K562 (cell line): ENCODE results near the gene SHISAL2A. TPM values are rescaled to one million over a fixed set of nuclear protein-coding genes. Genes with fewer than 3 reads are reported as not detected.

Experiments used
- ATAC-seq: fragments of 200-7000 bp; cut with Tn5 transposase; 3 replicates; pipeline ENCODE4 v1.9.1; 2020; ENCODE audit warnings: moderate library complexity
- BruUV-seq: library from RNA; stranded (reverse); fragments of 400-500 nt; replicated peaks from 2 replicates; lab custom pipeline; 2021; lab: Mats Ljungman, UMichigan
- CTCF ChIA-PET: fragments of 300-600 bp; formaldehyde crosslinking; extraction: SDS; loops from one replicate; lab custom pipeline; 2021; ENCODE audit warnings: low intra/inter-chr PET ratio; lab: Yijun Ruan, JAX
- POLR2A ChIA-PET: fragments of 300-600, 350-650 bp; sonication (Branson Sonifier 250); formaldehyde crosslinking; extraction: SDS; loops from one replicate; lab custom pipeline; 2021; ENCODE audit warnings: antibody characterized with exemption, inconsistent platforms; lab: Yijun Ruan, JAX
- DNase-seq, 4 experiments: peaks; one replicate each; pipeline versions ENCODE4 v3.0.0 to v3.0.0-alpha.2; 2011 to 2018; ENCODE audit warnings: low spot score in 3 of 4, mixed read lengths in 3 of 4; ENCODE audit errors: extremely low read depth in 1 of 4
- FAIRE-seq: peaks from 2 replicates; lab custom pipeline; 2011; peaks lifted over from hg19 to GRCh38; lab: Jason Lieb, UNC
- H2AFZ ChIP-seq: 2 replicates; pipeline ENCODE4 v1.6.0; 2011; ENCODE audit warnings: low read depth, low read length, control low read depth, inconsistent platforms
- H3K27ac ChIP-seq: fragments of 200-600 bp; 3 replicates; pipeline ENCODE4 v1.8.0; 2011; ENCODE audit warnings: low read depth, mild to moderate bottlenecking, control low read depth, inconsistent platforms, low read length, moderate library complexity, mixed read lengths; ENCODE audit errors: extremely low read depth
- H3K27me3 ChIP-seq, 2 experiments: fragments of 300-600 bp in 1 of 2; 2 replicates in 1 of 2; 3 replicates in 1 of 2; pipeline versions ENCODE4 v1.6.0 to v1.8.0; 2011; ENCODE audit warnings: inconsistent platforms in 2 of 2, low read length in 2 of 2, mild to moderate bottlenecking in 1 of 2, mixed read lengths in 1 of 2, moderate library complexity in 1 of 2; ENCODE audit not compliant: control insufficient read depth in 2 of 2, insufficient read depth in 2 of 2
- H3K36me3 ChIP-seq: fragments of 300-600 bp; 3 replicates; pipeline ENCODE4 v1.8.0; 2011; ENCODE audit warnings: mild to moderate bottlenecking, low read length, inconsistent platforms; ENCODE audit not compliant: control insufficient read depth, insufficient read depth
- H3K4me1 ChIP-seq, 2 experiments: fragments of 200-600 bp in 1 of 2; replicated peaks in 1 of 2; 2 replicates in 1 of 2; 3 replicates in 1 of 2; pipeline versions ENCODE4 v1.5.1 to v1.8.0; 2011; ENCODE audit warnings: inconsistent platforms in 2 of 2, low read length in 2 of 2, mild to moderate bottlenecking in 1 of 2, mixed read lengths in 1 of 2, moderate library complexity in 1 of 2; ENCODE audit not compliant: control insufficient read depth in 2 of 2, insufficient read depth in 2 of 2
- H3K4me2 ChIP-seq: 2 replicates; pipeline ENCODE4 v1.6.1; 2011; ENCODE audit warnings: low read length, control low read depth, inconsistent platforms, mixed read lengths; ENCODE audit not compliant: insufficient read depth
- H3K4me3 ChIP-seq: fragments of 200-600 bp; sonication (generic), shearing (Covaris generic); 2 replicates; pipeline ENCODE4 v1.5.1; 2016; ENCODE audit warnings: control low read depth, inconsistent platforms
- H3K79me2 ChIP-seq: fragments of 200-600 bp; 3 replicates; pipeline ENCODE4 v1.8.0; 2011; ENCODE audit warnings: low read length, inconsistent platforms; ENCODE audit not compliant: control insufficient read depth, insufficient read depth
- H3K9ac ChIP-seq, 2 experiments: 2 replicates each; pipeline versions ENCODE4 v1.6.0 to v1.6.1; 2011; ENCODE audit warnings: low read depth in 2 of 2, low read length in 2 of 2, control low read depth in 1 of 2, inconsistent platforms in 1 of 2, mild to moderate bottlenecking in 1 of 2, mixed read lengths in 1 of 2; ENCODE audit not compliant: insufficient read depth in 1 of 2
- H3K9me1 ChIP-seq: one replicate; pipeline ENCODE4 v1.6.0; 2011; ENCODE audit warnings: inconsistent platforms, mild to moderate bottlenecking, low read length, moderate library complexity; ENCODE audit not compliant: control insufficient read depth, insufficient read depth
- H3K9me3 ChIP-seq: replicated peaks from 2 replicates; pipeline ENCODE4 v1.5.1; 2011; ENCODE audit warnings: low read depth, low read length, inconsistent platforms; ENCODE audit not compliant: control insufficient read depth, insufficient read depth
- H4K20me1 ChIP-seq: replicated peaks from 2 replicates; pipeline ENCODE4 v1.6.1; 2011; ENCODE audit warnings: low read length, inconsistent platforms, mixed read lengths; ENCODE audit not compliant: control insufficient read depth, insufficient read depth
- CBFA2T3 ChIP-seq: fragments of 450-650 bp; IDR thresholded peaks from 2 replicates; pipeline ENCODE4 v1.6.1; 2017
- CBX8 ChIP-seq: fragments of 200-600 bp; sonication (generic); IDR thresholded peaks from 2 replicates; pipeline ENCODE4 v1.6.1; 2012; ENCODE audit warnings: borderline replicate concordance, mixed run types, low read depth, mild to moderate bottlenecking, moderate library complexity, mixed read lengths, low read length, control low read depth, inconsistent platforms; ENCODE audit not compliant: poor library complexity, severe bottlenecking; ENCODE audit errors: extremely low read depth
- EGR1 ChIP-seq: fragments of 450-650 bp; conservative IDR thresholded peaks from 2 replicates; pipeline ENCODE4 v1.6.1; 2017; ENCODE audit warnings: mild to moderate bottlenecking
- FOXK1 ChIP-seq: sonication (generic); formaldehyde crosslinking; IDR thresholded peaks from 2 replicates; pipeline ENCODE4 v1.8.0; 2022; ENCODE audit warnings: missing genetic modification reagents, mild to moderate bottlenecking, borderline replicate concordance
- ILK ChIP-seq: fragments of 450-650 bp; IDR thresholded peaks from 2 replicates; pipeline ENCODE4 v1.6.1; 2016; ENCODE audit warnings: missing genetic modification characterization, low read depth, mild to moderate bottlenecking, missing compliant biosample characterization, moderate library complexity, borderline replicate concordance
- NR2C1 ChIP-seq, 2 experiments: fragments of 450-650 bp; IDR thresholded peaks; 2 replicates each; pipeline ENCODE4 v1.6.1; 2017; ENCODE audit warnings: mild to moderate bottlenecking in 2 of 2, antibody characterized with exemption in 1 of 2, inconsistent platforms in 1 of 2, missing compliant biosample characterization in 1 of 2, missing genetic modification characterization in 1 of 2
- PHF8 ChIP-seq: fragments of 200-600 bp; sonication (generic); IDR thresholded peaks from 2 replicates; pipeline ENCODE4 v1.6.1; 2012; ENCODE audit warnings: mixed run types, mild to moderate bottlenecking, inconsistent platforms, low read length, moderate library complexity, borderline replicate concordance
- SMARCC2 ChIP-seq: fragments of 450-650 bp; IDR thresholded peaks from 2 replicates; pipeline ENCODE4 v1.6.1; 2017; ENCODE audit warnings: antibody characterized with exemption, moderate library complexity, mild to moderate bottlenecking, low read depth
- ZFPM2 ChIP-seq: fragments of 250-450 bp; sonication (Bioruptor Pico); IDR thresholded peaks from 2 replicates; pipeline ENCODE4 v1.5.1; 2022; ENCODE audit warnings: mild to moderate bottlenecking
- WGBS: fragments of 100-300 bp; shearing (Covaris generic); methylation state at CpG from one replicate; pipeline ENCODE4 v1.1.6; 2016; ENCODE audit warnings: low coverage, mixed read lengths; ENCODE audit not compliant: insufficient coverage; ENCODE audit errors: missing lambda C conversion rate; 5-methylcytosine and 5-hydroxymethylcytosine counted together
- in situ Hi-C: fragments of 300-500 bp; cut with MboI; formaldehyde crosslinking; loops from 4 replicates; pipeline ENCODE4 v1.15.0; 2018; ENCODE audit warnings: inconsistent platforms, mixed read lengths
- intact Hi-C: fragments of 100-400 bp; cut with micrococcal nuclease; formaldehyde crosslinking; loops from 2 replicates; pipeline ENCODE4 v1.14.2; 2022
- polyA plus RNA-seq, 8 experiments: library from polyadenylated mRNA; depleted of rRNA in 4 of 8; stranded (reverse) in 5 of 8; unstranded in 3 of 8; fragments of >200 nt; fragmentation: Nextera tagmentation in 2 of 8; fragmentation: Illumina TruSeq in 1 of 8; extraction: Ambion mirVana in 2 of 8; extraction: Trizol in 1 of 8; gene quantifications; 2 replicates each; pipeline versions ENCODE4 v1.2.1 to v1.2.3, GENCODE V29; 2011 to 2014; ENCODE audit warnings: inconsistent platforms in 1 of 8, missing spikeins in 1 of 8
- total RNA-seq, 7 experiments: library from RNA; depleted of rRNA in 6 of 7; stranded (reverse); fragments of >200 nt in 6 of 7; fragmentation: Illumina TruSeq in 2 of 7; extraction: Trizol in 2 of 7; gene quantifications; 2 replicates each; pipeline versions ENCODE4 v1.2.1 to v1.2.3, GENCODE V29; 2011 to 2021; ENCODE audit warnings: low replicate concordance in 1 of 7
- TF ChIP-seq, protein P1 (sequence below): fragments of 250-450 bp; sonication (Bioruptor Pico); IDR thresholded peaks from 2 replicates; pipeline ENCODE4 v1.5.0; 2021; ENCODE audit warnings: mild to moderate bottlenecking, moderate library complexity

SHISAL2A gene
- total and polyA plus RNA-seq, 9 of the 15 experiments (the other 6 are each of a cell fraction or from before 2014, with no cell fraction given): 0.11 TPM; not detected in 8

DNA sequence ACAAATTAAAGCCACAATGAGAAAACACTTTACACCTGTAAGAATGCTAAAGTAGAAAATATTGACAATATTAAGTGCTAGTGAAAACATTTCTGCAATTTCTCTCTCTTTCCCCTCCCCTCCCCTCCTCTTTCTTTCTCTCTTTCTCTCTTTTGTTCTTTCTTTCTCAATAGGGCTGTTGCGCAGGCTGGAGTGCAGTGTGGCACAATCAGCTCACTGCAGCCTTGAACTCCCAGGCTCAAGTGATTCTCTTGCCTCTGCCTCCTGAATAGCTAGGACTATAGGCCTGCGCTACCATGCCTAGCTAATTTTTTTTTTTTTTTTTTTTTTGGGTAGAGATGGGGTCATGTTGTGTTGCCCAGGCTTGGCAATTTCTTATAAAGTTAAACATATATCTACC, 5.9 kb upstream of the SHISAL2A start (continued):
- TF ChIP-seq CBFA2T3: no peak
- TF ChIP-seq ZFPM2: no peak
- no peak for TF ChIP-seq NR2C1 (IDR thresholded peaks at IDR 0.05)
- TF ChIP-seq NR2C1 (tag; IDR thresholded peaks at IDR 0.05): no peak

DNA sequence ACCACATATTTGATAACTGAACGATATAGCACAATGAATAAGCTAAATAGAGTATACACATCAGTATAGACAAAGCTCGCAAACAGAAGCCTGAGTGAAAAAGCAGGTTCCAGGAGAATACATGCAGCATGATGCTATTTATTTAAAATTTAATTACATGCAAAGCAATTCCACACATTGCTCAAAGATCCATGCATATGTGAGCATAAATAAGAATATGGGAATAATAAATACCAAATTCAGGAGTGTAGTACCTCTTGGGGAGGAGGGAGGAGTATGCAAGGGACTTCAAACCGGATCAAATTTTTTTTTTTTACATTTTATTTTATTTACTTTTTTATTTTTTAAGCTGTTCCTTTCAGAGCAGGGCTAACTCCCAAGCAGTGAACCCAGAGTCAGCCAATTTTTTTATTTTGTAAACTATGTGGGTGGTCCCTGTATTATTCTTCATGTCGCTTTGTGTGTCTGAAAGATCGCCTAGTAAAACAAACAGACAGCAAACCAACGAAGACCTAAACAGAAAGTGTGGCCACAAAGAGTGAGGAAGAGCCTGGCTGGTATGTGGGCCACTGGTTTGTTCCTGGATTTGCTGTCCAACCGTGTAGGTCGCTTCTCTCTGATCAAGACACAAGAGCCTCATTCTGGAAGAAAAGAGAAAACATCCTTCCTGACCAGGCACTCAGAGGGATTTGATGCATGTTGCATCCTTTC, 4.2 kb upstream of the SHISAL2A start:
- DNase-seq (no peak), ATAC-seq (peak; percentile 29)
- Histone ChIP-seq H3K9me1 (no peaks in the 10 kb centered on the region), H3K36me3 (no peaks in the 10 kb centered on the region), H3K79me2 (no peaks in the 10 kb centered on the region)
- TF ChIP-seq ZFPM2: no peak
- no peak for TF ChIP-seq FOXK1
- no peak for TF ChIP-seq ILK (tag)
- no peak for TF ChIP-seq PHF8
- TF ChIP-seq, protein P1, sequence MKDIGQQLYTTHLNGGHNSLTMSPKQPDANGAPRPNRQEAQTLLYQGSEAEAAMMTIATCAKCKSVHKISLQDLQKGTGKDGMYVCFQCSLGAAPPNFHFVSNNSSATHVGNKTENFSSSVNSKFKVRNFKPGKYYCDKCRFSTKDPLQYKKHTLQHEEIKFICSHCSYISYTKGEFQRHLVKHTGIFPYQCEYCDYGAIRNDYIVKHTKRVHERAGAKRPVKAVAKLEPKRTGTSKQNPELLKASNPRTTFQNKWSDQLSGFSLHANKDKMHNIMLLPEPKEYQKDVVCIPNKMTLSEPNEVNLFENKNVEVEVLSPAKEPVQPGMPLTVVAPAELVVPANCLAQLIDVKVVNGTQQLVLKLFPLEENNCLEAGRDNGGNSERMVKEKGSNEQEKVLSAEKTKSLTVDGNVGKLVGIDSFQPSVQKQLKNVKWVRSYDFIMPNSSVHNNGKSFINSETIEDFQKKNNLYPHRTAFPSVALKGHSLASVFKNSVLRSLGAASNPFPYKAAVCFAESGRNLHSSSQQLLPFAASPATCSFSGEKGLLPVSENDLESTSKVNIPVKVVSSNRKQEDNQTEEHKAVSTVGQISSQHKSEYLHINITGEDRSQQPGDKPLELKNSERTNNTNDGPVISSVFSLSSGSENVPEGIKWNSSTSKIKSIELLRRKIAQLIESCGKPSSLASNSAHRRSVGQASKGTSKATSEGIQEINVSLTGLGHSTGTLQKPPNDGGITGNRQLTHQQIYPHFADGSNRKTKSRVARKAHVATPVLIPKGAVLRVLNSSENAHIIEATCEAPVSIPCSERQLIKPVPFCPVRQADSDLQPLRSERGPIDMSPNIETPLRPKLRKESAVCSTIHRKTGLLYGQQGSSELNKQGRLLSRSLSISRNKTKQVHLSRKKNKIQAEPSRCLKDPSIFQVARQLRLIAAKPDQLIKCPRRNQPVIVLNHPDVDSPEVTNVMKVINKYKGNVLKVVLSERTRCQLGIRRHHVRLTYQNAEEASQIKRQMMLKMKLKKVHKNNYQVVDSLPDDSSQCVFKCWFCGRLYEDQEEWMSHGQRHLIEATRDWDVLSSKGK (CRISPR knock-in tag): no peak
- TF ChIP-seq EGR1: no peak
- no peak for TF ChIP-seq CBX8
- TF ChIP-seq SMARCC2: no peak
- TF ChIP-seq, all 486 proteins: peak for 0
- CTCF ChIA-PET: interaction anchor here (0.6 kb wide), 1 partner anchor 12 kb away, joined by 3 read pairs; no protein-coding TSS in a partner anchor
- intact Hi-C loops (no loop called here), in situ Hi-C loops (no loop called here)
- no peak for FAIRE-seq
- POLR2A ChIA-PET: interaction anchor here (0.6 to 1.5 kb wide), 3 partner anchors 17 to 163 kb away, joined by 3 to 4 read pairs (median 4); no protein-coding TSS in a partner anchor
- Histone ChIP-seq H4K20me1 (no peaks in the 10 kb centered on the region), H3K9me3 (no peaks in the 10 kb centered on the region), H3K4me3 (no peak overlapping the region), H3K9ac (no peak overlapping the region; a peak in 1 of 4 replicates), H3K4me2 (peak overlapping the region; percentile 27; the same call in 1 of the 2 replicates), H3K27me3 (no peaks in the 10 kb centered on the region), H2AFZ (peak overlapping the region; percentile 66), H3K27ac (no peak overlapping the region), H3K4me1 (peaks cover 8 to 17% of the 10 kb centered on the region in 2 experiments; a peak in 4 of 5 replicates)
- 30% methylated on average over 8 of the region's 8 CpGs for WGBS
- no TSS peak for BruUV-seq
